Fibroblast of the aortic adventitia (primary cell): ENCODE results near the gene PALD1. TPM values are rescaled to one million over a fixed set of nuclear protein-coding genes. Genes with fewer than 3 reads are reported as not detected.

Experiments
- DNase-seq: peaks from one replicate; pipeline ENCODE4 v3.0.0-alpha.2; 2010; ENCODE audit warnings: low read depth
- H3K4me3 ChIP-seq: 2 replicates; pipeline ENCODE4 v1.5.1; 2011; ENCODE audit warnings: low read depth, mild to moderate bottlenecking, control low read depth, low read length, moderate library complexity
- total RNA-seq: library from RNA; depleted of rRNA; stranded (reverse); fragments of >200 nt; gene quantifications from 2 replicates; pipeline ENCODE4 v1.2.3, GENCODE V29; 2012; ENCODE audit warnings: low replicate concordance
- TF ChIP-seq, protein P1 (sequence below): IDR thresholded peaks from 2 replicates; pipeline ENCODE4 v1.5.1; 2011; ENCODE audit warnings: mild to moderate bottlenecking, low read length, control low read depth, inconsistent platforms; ENCODE audit not compliant: insufficient read depth

Gene PALD1
- total RNA-seq, 1 donor, result 0.18 TPM

DNA sequence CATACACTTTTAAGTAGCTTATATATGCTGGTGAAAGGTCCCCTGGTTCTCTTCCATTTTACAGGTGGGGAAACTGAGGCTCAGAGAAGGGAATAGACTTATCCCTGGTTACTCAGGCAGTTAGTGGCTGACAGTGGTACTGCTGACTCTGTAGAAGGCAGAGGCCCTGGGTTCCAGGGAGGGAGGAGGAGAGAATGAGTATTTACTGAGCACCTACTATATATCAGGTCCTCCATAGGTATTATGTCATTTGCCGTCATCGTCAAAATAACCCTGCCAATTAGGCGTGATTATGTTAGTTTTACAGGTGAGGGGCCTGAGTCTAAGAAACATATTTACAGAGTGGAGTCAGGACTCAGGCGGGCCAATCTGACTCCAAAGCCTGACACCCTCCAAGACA, 13.3 kb upstream of the PALD1 start:
- TF ChIP-seq, protein P1, sequence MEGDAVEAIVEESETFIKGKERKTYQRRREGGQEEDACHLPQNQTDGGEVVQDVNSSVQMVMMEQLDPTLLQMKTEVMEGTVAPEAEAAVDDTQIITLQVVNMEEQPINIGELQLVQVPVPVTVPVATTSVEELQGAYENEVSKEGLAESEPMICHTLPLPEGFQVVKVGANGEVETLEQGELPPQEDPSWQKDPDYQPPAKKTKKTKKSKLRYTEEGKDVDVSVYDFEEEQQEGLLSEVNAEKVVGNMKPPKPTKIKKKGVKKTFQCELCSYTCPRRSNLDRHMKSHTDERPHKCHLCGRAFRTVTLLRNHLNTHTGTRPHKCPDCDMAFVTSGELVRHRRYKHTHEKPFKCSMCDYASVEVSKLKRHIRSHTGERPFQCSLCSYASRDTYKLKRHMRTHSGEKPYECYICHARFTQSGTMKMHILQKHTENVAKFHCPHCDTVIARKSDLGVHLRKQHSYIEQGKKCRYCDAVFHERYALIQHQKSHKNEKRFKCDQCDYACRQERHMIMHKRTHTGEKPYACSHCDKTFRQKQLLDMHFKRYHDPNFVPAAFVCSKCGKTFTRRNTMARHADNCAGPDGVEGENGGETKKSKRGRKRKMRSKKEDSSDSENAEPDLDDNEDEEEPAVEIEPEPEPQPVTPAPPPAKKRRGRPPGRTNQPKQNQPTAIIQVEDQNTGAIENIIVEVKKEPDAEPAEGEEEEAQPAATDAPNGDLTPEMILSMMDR, result no peak
- H3K4me3 ChIP-seq, result no peak overlapping the region
- DNase-seq, result no peak

DNA sequence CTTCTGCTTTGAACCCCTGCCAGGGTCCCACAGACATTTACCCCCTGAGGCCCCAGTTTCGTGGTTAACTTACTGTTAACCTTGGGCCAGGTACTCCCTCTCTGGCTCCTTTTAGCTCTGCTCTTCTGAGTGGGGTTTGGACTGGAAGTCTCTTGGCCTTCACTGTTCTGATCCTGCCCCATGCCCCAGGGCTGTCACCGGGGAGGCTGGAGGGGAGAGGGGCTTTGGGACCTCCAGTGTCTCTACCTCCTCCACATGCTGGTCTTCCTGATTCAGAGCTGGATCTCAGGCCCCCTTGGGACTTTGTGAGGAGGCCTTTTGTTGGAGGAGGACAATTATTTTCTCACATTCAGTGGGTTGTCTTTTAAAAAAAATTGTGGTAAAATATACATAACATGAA, 12.7 kb upstream of the PALD1 start:
- DNase-seq, result no peak
- H3K4me3 ChIP-seq, result no peak overlapping the region
- TF ChIP-seq, protein P1, result no peak

DNA sequence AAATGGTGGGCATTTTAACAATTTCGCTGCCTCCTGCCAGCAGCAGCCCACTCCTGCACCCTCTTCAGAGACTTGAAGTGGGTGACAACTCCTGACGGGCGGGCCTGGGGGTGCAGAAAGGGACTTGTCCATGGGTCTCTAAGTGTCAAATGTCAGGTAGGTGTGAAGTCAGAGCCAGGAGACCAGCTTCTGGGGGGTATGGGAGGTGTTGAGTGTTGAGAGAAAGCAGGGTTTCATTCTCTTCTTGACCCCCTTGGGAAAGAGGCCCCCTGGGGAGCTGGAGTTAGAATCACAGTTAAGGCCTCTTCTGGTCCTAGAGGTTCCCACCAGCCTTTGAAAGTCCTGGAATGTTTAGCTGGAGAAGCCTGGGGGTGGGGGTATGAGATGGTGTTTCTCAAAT, 11.6 kb upstream of the PALD1 start:
- no peak for DNase-seq
- no peak overlapping the region for H3K4me3 ChIP-seq
- TF ChIP-seq, protein P1, result no peak

DNA sequence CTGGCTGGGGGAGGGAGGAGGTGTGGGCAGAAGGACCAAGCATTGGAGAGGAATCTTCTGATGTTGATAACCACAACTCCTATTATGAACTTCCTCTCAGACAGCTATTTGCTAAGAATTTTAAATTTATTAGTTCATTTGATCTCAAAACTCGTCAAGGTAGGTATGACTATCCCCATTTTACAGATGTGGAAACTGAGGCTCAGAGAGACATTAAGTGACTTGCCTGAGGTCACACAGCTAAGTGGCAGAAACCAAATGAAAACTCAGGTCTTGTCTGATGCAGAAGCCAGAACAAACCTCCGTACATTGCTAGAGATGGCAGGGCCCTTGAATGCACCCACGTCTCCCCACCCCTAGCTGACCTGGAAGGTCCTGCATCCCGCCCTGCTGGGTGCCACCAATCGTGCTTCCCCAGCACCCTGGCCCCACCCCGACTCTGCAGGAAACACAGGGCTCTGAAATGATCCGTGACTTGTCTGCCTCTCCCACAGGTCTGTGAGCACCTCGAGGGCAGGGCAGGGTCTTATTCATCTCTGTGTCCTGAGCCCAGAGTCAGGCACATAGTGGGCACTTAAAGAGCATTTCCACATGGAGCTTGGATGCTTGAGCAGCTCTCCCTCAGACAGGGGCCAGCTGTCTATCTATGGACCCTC, 5.6 kb upstream of the PALD1 start:
- no peak overlapping the region for H3K4me3 ChIP-seq
- TF ChIP-seq, protein P1, result no peak
- DNase-seq, result no peak

DNA sequence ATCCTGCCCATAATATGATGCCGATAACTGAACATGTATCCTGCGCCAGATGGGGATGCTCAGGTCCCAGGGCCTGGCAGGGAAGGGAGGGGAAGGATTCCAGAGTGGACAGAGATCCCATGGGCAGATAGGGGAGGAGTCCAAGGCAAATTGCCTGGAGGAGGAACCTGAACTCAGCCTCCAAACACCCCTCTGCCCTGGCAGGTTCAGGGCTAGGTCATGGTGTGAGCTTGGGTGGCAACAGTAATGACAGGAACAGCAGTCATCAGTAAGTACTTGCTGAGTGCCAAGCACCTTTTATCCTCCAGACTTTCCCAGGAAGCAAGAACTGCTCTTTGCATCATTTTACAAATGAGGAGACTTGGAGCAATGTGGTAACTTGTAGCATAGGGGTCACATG, 3.8 kb upstream of the PALD1 start:
- TF ChIP-seq, protein P1, result no peak
- H3K4me3 ChIP-seq, result no peak overlapping the region
- DNase-seq, result no peak

DNA sequence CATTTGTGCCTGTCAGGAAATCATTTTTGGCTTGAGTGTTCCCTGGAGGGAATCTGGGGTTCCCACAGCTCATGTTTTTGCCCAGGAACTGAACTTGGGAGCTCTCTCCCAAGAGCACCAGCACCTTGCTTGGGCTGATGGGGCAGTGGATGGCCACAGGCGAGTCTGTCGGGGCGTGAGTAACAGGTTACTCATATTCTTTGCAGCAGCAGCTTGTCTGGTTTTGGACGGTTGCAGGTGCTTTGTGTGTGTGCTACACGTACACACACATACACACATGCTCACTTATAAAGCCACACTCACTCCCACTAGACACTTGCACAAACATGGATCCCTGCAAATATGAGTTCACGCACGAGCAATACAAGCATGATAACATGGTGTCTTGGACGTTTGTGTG, 2.9 kb upstream of the PALD1 start:
- DNase-seq, result no peak
- TF ChIP-seq, protein P1, result no peak
- no peak overlapping the region for H3K4me3 ChIP-seq
